ENCODE data around the gene NELFB. TPM values are rescaled to one million over a fixed set of nuclear protein-coding genes. Genes with fewer than 3 reads are reported as not detected.

Gene NELFB
- total RNA-seq, 1 experiment from 2014 or later = 71.7 TPM

- H2BK20ac ChIP-seq (ENCODE audit: low read depth, low read length, poor library complexity, severe bottlenecking) = no peak overlapping the region
- H3K36me3 Mint-ChIP-seq (ENCODE audit: insufficient read depth in 1 of 3, low read depth in 3 of 3) = peaks cover 5 to 12% (median 9%) of the 10 kb centered on the region in 3 experiments; a peak in 6 of 7 replicates
Measured at GRCh38 chr9:137247916-137248175, 7.3 kb upstream of the NELFB start.

More at GRCh38 chr9:137247916-137248175, 7.3 kb upstream of the NELFB start:
- DNase-seq = no peak
- H3K79me1 ChIP-seq (ENCODE audit: insufficient read depth, low read depth, low read length, poor library complexity, severe bottlenecking) = no peaks in the 10 kb centered on the region
- Mint-ChIP-seq H3K9me3 (no peaks in the 10 kb centered on the region; a peak in 1 of 5 replicates), H3K4me3 (no peak overlapping the region), H3K4me1 (peaks cover 12 to 20% of the 10 kb centered on the region in 2 experiments), H3K27ac (no peak overlapping the region), H3K27me3 (ENCODE audit: low read depth) (peaks cover 40% of the 10 kb centered on the region)
- H3K9me3 ChIP-seq (ENCODE audit: control insufficient read depth, low read depth, low read length) = no peaks in the 10 kb centered on the region
- no peak overlapping the region for H3T11ph ChIP-seq (ENCODE audit: low read length)
- H4K5ac ChIP-seq (ENCODE audit: insufficient read length, low read depth, low read length) = no peak overlapping the region
- no peak overlapping the region for H3K18ac ChIP-seq (ENCODE audit: insufficient read length, low read depth, low read length)
- H4K20me1 ChIP-seq (ENCODE audit: control insufficient read depth, insufficient read depth, insufficient read length) = peaks cover 3% of the 10 kb centered on the region
- H3K56ac ChIP-seq (ENCODE audit: insufficient read length, low read depth, low read length) = no peak overlapping the region
- H2BK5ac ChIP-seq (ENCODE audit: insufficient read length, low read length) = no peak overlapping the region
- no peaks in the 10 kb centered on the region; the same call in 1 of the 2 replicates for H3K4me1 ChIP-seq (ENCODE audit: insufficient read depth, low read length)
- no peak overlapping the region for H3K9ac ChIP-seq (ENCODE audit: extremely low read depth, insufficient read length, low read length)
- no peak overlapping the region for H2AFZ ChIP-seq (ENCODE audit: low read length)
- H2BK120ac ChIP-seq (ENCODE audit: low read depth, low read length, poor library complexity, severe bottlenecking) = no peak overlapping the region
- H3K23ac ChIP-seq (ENCODE audit: insufficient read length, low read depth, low read length) = no peak overlapping the region
- no peak overlapping the region for H3K4me2 ChIP-seq (ENCODE audit: insufficient read depth, insufficient read length, low read length)
- H2BK12ac ChIP-seq (ENCODE audit: insufficient read length, low read depth, low read length) = no peak overlapping the region
- WGBS (ENCODE audit: extremely low coverage, insufficient read length, low lambda C conversion rate) = no CpG with 5 or more reads among the region's 6 CpGs
- no peak for TF ChIP-seq CTCF (conservative IDR thresholded peaks at IDR 0.05)
- no peaks in the 10 kb centered on the region for H3K27me3 ChIP-seq (ENCODE audit: insufficient read depth, low read length)
- H2BK15ac ChIP-seq (ENCODE audit: low read depth, low read length) = no peak overlapping the region
- H3K23me2 ChIP-seq (ENCODE audit: insufficient read length, low read depth, low read length, poor library complexity, severe bottlenecking) = no peaks in the 10 kb centered on the region
- H4K91ac ChIP-seq (ENCODE audit: insufficient read length, low read depth, low read length) = no peak overlapping the region
- H3K79me2 ChIP-seq (ENCODE audit: insufficient read depth, low read length) = no peaks in the 10 kb centered on the region
- H3K14ac ChIP-seq (ENCODE audit: insufficient read depth, low read length) = no peak overlapping the region; the same call in 1 of the 2 replicates
- no peak overlapping the region for H4K8ac ChIP-seq (replicated peaks; ENCODE audit: insufficient read length, low read depth, low read length)
- no peak overlapping the region for H3K4ac ChIP-seq (ENCODE audit: low read depth, low read length)
- H3K27ac ChIP-seq (ENCODE audit: insufficient read length, low read depth, low read length) = no peak overlapping the region
- no peak overlapping the region for H2AK5ac ChIP-seq (ENCODE audit: insufficient read length, low read length)

Measured in H9 (cell line).